ENCODE measurements around the gene GCNT1.

GRCh38 chr9:76552181-76552580 is 93.2 kb downstream of the GCNT1 start:
- TF ChIP-seq CTCF (IDR thresholded peaks at IDR 0.05; ENCODE audit: low read depth, low read length, poor library complexity, severe bottlenecking) (no peak), EZH2phosphoT487 (IDR thresholded peaks at IDR 0.05; ENCODE audit: borderline replicate concordance, low read length) (no peak)

Measured in DOHH2 (cell line).